CD4-positive, alpha-beta T cell treated with Interleukin-15 for 1 hour (primary cell): ENCODE results near the gene ITPKA.

Source experiments
- DNase-seq: peaks from one replicate; pipeline ENCODE4 v3.0.0-alpha.2; 2020

The ITPKA gene

GRCh38 chr15:41511899-41512369 is 18.3 kb downstream of the ITPKA start:
- DNase-seq, result no peak

GRCh38 chr15:41512512-41512939 is 18.9 kb downstream of the ITPKA start:
- DNase-seq, result no peak

- peak; percentile 48 for DNase-seq
Observed at GRCh38 chr15:41512940-41513505, 19.3 kb downstream of the ITPKA start.

GRCh38 chr15:41513506-41514227 is 20.0 kb downstream of the ITPKA start, which contains the start of gene LTK:
Gene LTK (minus strand): TSS chr15:41513827. CDS start chr15:41513709, 118 bp downstream.
- peak; percentile 28 for DNase-seq

GRCh38 chr15:41517895-41518449 is 24.3 kb downstream of the ITPKA start:
- DNase-seq, result no peak

GRCh38 chr15:41520636-41521035 is 27.0 kb downstream of the ITPKA start:
- DNase-seq, result no peak

GRCh38 chr15:41521614-41522013 is 27.9 kb downstream of the ITPKA start:
- no peak for DNase-seq

- DNase-seq, result no peak
Observed at GRCh38 chr15:41523097-41523496, 29.4 kb downstream of the ITPKA start.

GRCh38 chr15:41530363-41530956 is 36.8 kb downstream of the ITPKA start:
- no peak for DNase-seq

- DNase-seq, result no peak
Observed at GRCh38 chr15:41535544-41535943, 41.9 kb downstream of the ITPKA start.

GRCh38 chr15:41536866-41537265 is 43.2 kb downstream of the ITPKA start:
- DNase-seq, result no peak

GRCh38 chr15:41543521-41543870 is 49.8 kb downstream of the ITPKA start:
- DNase-seq, result no peak

- peak; percentile 36 for DNase-seq
Observed at GRCh38 chr15:41544650-41545015, 51.0 kb downstream of the ITPKA start.

GRCh38 chr15:41545218-41545617 is 51.5 kb downstream of the ITPKA start:
- DNase-seq, result no peak

- DNase-seq, result no peak
Observed at GRCh38 chr15:41546851-41547786, 53.4 kb downstream of the ITPKA start.

- DNase-seq, result no peak
Observed at GRCh38 chr15:41550066-41550775, 56.5 kb downstream of the ITPKA start.
